ENCODE measurements around the gene SKAP1.
"Not testable (repeated sequence)": the region's sequence is repeated elsewhere in the genome, so short reads cannot be mapped to it uniquely, and the experiment has no call there.

The SKAP1 gene

DNA sequence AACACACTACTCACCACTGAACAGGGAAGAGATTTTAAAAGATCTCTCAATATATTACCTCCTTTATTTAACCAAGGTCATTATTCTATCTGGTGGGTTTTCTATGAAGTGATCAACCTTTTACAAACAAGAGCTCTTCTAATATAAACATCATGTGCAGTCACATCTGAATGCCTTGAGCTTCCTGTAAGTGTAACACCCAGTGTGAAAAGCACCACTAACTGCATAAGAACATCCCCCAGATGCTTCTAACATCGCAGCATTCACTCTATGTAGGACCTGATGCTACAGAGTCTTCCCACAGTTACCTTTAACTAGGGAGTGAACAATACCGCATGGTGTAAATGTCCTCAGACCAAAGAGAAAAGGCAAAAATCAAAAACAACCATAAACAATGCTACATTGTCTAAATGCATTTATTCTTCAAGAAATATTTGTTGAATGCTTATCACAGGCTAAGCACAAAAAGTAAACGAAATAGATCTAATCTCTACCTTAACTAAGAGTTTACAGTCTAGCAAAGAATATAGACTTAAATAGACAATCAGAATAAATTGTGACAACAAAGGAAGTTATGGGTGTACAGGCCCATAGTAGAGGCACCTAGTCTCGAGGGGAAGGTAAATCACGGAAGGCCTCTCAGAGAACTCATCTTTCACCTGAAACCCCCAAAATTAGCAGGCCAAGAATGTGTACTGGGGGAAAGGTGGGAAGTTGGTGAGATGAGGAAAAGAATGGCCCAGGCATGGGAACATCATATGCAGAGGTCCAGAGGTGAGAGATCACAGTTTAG, 16.2 kb downstream of the SKAP1 start:
- no peak for DNase-seq (ENCODE audit: low spot score)

DNA sequence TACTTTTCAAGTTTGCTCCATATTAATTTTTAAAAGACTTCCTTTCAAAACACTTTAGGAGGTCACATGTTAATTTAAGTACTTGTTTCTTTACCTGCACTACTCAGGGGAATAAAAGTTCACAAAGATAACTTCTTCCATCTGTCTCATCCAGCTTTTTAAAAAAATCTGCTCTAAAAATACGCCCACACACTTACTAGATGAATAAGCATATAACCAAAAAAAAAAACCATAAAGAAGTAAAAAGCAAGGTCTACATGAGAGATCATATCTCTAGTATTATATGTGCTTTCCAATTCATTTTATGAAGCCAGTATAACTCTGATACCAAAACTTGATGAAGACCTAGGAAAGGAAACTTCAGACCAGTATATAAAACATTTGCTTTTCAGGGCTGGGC, 17.2 kb downstream of the SKAP1 start:
- peak; percentile 38 for DNase-seq (ENCODE audit: low spot score)

DNA sequence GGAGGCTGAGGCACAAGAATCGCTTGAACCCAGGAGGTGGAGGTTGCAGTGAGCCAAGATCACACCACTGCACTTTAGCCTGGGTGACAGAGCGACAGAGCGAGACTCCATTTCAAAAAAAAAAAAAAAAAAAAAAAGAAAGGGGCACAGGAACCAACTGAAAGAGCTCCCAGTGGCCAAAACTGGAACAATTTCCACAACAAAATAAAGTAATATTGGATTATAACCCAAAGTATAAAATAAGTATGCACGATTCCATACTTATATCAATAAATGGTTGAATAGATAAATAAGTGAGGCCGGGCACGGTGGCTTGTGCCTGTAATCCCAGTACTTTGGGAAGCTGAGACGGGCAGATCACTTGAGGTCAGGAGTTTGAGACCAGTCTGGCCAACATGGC, 19.2 kb downstream of the SKAP1 start:
- not testable (repeated sequence) for DNase-seq (ENCODE audit: low spot score)

DNA sequence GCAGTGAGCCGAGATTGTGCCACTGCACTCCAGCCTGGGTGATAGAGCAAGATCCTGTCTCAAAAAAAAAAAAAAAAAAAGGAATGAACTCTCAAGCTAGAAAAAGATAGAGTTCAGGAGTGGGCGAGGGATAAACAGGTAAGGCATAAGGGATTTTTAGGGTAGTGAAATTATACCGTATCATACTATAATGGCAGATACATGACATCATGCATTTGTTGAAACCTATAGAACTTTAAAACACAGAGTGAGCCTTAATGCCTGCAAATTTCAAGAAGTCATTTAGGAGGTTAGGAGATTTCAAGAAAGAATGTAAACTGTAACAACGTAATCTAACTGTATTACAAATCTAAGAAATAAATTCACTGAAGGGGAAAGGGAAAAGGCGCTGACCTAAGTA, 20.4 kb downstream of the SKAP1 start:
- no peak for DNase-seq (ENCODE audit: low spot score)

DNA sequence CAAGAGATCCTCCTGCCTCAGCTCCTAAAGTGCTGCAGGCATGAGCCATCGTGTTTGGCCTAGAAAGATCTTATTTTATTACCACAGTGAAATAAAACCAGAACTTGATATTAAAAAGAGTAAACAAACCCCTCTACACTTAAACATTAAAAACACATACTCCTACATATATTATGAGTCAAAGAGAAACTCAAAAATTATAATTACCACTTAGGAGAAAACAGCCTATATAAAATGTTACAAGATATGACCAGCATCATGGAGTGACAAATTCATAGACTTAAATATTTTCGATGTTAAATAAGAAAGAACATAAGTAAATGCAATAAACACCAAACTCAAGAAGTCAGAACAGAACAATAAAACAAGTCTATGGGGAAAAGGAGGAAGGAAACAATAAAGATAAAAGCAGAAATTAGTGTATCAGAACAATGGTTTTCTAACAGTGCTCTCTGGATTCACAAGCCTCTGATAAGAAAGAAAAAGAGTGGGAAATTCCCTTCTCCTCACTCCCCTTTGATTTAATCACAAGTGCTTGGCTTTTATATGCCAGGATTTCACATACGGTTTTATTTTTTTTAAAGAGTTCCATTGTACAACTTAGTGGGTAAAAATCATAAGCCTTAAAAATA, 23.0 kb downstream of the SKAP1 start:
- no peak for DNase-seq (ENCODE audit: low spot score)

DNA sequence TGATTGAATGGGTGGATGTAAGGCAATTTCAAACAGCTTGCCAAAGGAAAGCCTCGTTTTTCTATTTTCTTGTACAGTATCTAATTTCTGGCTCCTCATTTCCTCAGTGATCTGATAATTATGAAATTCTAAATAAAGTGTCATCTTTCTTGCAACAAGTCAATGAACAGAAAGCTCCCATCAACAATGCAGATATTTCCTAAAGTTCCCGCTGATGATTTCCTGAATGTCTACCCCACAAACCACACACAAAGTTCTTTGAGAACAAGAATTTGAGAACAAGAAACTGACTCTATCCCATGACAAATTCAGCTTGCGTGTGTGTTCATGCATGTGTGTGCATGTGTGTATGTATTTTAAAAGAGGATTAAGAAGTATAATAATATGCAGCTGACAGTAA, 35.2 kb downstream of the SKAP1 start:
- no peak for DNase-seq (ENCODE audit: low spot score)

DNA sequence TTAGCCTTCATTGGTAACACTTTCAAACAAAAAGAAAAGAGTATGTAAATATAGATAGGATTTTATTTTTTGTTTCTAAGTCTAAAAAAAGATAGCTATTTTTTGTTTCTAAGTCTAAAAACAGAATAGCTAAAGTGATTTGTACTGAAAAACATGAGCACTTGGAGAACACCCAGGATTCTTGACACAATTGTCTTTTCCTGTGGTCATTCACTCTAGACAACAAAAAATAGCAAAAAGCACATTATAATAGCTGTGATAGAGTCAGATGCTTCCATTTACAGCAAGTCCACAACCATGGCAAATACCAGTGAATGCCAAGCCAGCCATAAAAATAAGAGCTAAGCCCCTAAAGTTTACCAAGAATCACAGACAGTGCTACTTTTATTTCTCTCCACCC, 36.7 kb downstream of the SKAP1 start:
- no peak for DNase-seq (ENCODE audit: low spot score)

DNA sequence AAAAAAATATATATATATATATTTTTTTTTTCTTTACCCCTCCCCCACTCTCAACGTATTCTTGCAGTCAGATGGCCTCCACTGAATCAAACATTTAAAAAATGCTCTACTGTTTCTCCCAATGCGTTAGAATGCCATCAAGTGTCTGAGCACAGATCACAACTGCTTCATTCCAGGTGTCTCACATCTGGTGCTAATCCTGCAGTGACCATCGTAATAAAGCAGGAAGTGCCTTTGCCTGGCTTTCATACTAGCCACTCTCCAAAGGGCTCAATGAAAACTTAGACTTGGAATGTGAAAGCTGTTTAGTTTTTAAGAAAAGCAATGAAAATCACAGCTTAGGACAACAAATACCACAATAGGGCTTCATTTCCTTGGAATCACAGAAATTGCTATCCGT, 37.2 kb downstream of the SKAP1 start:
- no peak for DNase-seq (ENCODE audit: low spot score)

DNA sequence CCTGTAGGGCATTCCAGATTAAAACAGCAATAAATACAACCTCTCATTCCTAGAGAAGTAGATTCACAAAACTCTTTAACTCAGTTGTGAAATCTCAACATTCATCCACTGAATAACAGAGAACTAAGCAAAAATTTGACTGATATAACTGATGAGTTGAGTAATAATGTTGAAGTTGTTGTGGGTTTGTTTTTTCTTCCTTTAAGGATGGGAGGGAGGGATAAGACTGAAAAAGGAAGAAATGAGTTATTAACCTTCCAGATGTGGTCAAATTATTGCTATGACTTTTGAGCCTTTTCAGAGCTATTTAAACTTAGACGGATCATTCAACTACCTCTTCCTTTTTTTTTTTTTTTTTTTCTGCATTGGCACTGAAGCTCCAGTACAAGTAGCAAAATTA, 38.6 kb downstream of the SKAP1 start:
- DNase-seq (ENCODE audit: low spot score) = peak; percentile 32

DNA sequence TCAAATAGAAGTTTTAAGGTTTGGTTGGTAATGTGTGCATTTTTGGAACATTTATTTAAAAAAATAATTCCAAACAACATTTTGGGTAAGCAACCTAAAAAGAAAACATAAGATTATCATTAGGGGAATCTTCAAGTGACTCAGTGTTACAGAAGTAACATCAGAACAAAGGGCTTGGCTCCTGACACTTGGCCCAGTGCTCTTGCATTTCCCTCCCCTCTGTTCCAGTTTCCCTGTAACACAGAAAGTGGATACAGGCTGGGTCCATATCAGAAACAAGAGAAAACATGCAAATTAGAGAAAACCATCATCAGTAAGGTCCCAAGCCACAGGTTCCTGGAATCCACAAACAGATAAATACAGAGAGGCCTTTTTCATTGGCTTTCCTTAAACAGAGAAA, 40.1 kb downstream of the SKAP1 start:
- no peak for DNase-seq (ENCODE audit: low spot score)

DNA sequence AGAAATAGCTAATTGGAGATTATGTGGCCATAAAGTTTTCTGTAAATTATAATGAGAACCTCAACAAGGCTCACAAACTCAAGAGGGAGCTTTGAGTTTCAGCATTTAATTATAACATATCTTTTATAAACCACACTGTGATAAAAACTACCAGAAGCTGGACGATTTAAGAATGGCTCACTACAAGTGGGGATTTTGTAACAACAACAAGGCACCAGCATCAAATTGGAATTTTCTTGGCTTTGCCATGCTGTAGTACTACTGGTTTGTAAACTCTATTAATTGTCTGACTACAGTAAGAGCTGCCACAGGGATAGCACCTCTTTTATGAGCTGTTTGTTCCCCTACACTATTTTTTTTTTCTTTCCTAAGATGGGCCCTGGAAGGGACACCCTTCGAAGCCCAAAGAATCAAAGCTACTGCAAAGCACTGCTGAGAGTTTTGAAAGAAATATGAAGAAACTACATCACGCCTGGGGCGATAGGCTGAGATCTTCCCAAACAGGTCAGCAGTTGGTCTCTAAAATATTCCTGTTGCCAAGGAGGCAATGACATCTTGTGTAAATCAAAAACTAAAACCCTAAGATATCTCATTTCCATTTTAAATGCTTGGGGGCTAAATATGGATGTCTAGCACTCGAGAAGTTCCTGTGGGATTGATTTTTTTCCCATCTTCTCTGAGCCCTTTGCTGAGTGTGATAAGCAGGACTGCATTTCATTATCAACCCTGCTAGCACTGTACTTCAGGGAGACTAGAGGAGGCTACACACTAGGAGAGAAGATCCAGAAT, 40.9 kb downstream of the SKAP1 start:
- DNase-seq (ENCODE audit: low spot score) = no peak

DNA sequence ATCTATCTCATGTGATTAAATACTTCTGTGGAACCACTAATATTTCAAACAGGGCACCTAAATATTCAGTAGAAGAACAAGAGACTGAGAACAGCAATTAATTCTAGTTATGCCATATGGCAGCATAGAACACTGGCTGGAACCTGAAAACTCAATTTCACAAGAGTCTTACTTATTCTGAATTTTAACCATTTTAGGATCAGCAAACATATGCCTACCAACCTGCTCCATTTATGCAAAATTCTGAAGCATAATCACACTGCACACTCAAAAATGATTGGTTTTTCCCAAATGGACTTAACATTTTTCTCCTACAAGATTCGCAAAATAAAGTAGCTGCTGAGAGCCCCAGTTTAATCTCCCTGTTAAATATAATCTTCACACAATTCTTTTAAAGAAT, 43.2 kb downstream of the SKAP1 start:
- no peak for DNase-seq (ENCODE audit: low spot score)

DNA sequence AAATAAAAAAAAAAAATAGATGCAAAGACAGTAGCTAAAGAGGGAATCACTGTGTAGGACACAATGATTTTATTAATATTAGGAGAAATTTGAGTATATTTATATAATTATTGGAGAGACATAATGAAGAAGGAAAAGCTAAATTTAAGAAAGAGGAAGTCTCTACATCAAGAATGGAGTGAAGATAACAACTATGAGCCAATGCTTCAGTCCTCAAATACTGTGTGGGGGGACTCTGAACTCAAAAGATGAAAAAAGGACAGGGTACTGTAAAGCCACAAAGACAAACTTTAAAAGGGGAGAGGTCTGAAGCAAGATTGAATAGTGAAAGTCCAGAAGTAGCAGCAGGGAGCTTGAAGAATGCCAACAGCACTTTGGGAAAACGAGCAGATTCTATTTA, 44.7 kb downstream of the SKAP1 start:
- no peak for DNase-seq (ENCODE audit: low spot score)

DNA sequence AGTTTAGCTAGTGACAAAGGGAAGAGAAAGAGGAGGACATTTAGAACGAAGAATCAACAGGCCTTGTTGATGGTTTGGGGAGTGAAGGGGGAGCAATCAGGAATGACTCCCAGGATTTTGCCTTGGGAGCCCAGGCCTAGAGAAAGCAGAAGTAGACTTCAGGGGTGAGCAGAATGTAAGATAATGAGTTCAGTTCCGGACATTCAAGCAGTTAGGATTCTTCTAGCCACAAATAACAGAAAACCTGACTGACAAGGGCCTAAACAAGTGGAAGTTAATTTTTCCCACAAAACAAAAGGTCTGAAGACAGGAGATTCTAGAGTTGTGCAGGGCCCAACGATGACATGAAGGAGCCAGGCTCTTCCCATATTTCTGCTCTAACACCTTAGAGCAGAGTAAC, 45.9 kb downstream of the SKAP1 start:
- no peak for DNase-seq (ENCODE audit: low spot score)

DNA sequence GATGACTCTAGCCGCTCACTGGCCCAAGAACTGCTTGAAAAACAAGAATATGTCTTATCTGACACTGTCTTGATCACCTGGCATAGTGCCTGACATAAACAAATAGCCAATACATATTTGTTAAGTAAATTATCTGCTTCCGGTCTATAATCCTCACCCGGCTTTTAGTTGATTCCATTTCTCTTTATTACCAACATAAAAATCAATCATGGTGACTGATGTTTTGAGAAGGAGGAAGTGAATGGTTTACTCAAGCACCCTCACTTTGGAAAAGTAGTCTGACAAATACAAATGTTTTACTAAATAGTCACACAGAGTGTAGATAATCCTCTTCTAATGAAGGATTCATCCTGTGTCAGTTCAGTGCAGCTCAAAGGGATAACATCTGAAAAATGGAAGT, 47.0 kb downstream of the SKAP1 start:
- no peak for DNase-seq (ENCODE audit: low spot score)

DNA sequence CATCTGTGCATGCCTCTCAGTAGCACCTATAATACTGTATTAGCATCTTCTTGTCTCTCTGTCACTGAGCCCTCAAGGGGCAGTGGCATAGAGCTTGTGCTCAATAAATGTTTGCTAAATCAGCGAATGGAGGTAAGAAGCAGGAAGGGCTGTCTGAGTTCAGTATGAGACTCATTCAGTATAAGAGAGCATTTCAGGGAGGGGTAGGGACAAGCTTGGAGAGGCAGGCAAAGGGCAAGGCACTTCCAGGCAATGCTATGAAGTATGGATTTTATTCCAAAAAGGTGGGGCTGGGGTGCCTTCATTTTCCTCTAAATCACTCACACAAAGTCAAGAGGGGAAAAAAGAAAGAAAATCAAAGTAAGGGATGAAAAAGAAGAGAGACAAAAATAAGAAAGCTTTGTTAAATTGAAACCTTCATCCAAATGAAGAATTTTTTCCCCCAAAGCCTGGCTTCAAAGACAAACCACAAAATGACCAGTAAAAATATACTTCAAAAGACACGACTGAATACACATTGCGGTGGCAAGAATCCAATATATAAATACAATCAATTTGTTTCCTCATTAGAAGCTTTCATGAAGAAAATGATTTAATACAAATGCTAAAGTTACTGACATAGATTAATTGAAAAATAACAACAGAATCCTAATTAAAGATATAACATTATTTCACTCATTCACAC, 51.2 kb downstream of the SKAP1 start:
- no peak for DNase-seq (ENCODE audit: low spot score)

DNA sequence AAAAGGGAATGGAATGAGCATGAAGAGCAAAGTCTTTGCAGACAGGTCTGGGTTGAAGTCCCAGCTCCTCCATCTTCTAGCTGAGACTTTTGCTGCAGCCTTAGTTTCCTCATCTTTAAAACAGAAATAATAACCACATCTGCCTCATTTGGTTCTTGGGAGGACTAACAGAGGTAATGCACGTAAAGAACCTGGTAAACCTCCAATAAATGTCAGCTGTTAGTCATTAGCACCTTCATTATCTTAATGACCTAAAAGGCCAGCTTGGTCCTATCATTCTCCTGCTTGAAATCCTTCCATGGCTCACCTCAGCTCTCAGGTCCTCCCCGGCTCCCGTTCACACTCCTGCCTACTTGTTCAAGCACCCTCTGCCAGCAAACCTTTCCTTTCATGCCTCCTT, 51.8 kb downstream of the SKAP1 start:
- no peak for DNase-seq (ENCODE audit: low spot score)

DNA sequence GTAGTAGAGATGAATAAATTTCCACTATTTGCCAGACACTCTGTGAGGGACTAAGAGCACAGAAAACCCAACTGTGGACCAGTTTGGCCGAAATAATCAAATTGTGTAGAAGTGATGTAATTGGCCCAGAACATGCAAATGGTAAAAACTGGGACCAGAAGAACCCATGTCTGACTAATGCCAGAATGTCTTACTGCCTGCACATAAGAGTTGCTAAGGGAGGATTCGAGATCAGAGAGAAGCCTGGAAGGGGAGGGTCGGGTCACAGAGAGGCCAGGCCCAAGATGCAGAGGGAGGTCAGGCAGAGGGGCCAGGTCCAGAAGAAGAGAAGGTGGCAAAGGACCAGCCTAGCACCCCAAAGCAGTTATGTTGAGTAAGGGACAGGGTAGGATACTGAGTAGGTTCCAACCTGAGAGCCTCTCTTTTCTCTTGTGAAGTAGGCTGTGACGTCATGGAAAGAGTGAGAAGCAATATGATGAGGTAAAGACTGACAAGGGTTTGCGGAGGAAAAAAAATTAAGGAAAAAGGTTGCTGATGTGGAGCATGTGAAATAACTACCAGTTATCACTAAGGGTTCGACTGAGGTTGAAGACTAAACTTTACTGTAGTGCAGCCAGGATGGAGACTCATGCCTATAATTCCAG, 53.2 kb downstream of the SKAP1 start:
- no peak for DNase-seq (ENCODE audit: low spot score)

DNA sequence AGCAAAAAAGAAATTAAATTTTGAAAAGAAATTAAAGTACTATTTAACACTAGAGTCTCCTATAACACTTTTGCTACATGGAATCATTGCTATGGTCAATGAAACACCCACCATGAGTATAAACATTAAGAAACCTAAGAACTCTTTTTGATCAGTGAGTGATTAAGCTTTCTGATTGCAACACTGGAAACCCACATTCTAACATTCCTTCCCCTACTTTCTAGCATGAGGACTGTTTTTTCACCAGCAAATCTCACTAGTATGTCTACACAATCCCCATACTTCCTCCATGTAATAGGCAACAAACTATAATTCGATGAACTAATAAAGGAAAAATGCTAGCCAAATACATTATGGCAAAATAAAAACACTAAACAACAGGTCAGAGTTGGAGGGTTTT, 54.7 kb downstream of the SKAP1 start:
- DNase-seq (ENCODE audit: low spot score) = no peak

DNA sequence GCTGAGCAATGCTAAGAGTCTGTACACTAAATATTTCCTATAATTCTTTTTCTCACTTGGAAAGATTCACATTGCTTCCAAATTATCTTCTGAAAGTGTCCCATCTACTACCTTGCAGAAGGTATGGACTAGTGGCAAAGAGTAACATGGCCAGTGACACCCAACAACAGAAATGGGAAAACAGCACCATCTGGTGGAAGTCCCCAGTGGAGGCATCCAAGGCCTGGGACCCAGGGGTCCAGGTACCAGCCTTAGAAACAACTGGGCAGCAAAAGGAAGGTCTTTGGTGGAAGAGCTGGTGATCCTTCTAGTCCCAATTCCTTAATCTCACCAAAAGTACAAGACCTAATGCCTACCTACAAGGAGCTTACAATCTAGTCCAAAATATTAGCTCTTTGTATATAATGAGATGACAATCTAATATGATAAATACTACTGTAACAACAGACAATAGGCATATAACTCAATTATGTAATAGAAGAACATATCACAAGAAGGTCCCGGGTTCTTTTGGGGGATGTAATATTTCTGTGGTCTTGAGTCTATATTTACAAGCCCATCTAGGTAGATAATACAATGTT, 55.3 kb downstream of the SKAP1 start:
- peak; percentile 25 for DNase-seq (ENCODE audit: low spot score)

DNA sequence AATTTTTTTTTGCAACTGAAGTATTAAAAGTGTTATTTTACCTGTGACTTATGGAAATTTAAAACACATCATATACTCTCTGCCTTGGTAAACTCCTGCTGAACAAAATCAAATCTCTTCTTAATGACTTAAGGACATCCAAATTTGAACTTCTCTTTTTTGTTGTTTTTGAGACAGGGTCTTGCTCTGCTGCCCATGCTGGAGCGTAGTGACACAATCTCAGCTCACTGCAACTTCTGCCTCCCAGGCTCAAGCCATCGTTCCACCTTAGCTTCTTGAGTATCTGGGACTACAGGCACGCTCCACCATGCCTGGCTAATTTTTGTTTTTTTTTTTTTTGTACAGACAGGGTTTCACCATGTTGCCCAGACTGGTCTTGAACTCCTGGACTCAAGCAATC, 56.1 kb downstream of the SKAP1 start:
- DNase-seq (ENCODE audit: low spot score) = no peak
